Measurements from ENCODE around the gene N4BP2L2. TPM values are rescaled to one million over a fixed set of nuclear protein-coding genes. Genes with fewer than 3 reads are reported as not detected.

The N4BP2L2 gene
- total RNA-seq, 1 donor from 2014 or later = 81.9 TPM

DNA sequence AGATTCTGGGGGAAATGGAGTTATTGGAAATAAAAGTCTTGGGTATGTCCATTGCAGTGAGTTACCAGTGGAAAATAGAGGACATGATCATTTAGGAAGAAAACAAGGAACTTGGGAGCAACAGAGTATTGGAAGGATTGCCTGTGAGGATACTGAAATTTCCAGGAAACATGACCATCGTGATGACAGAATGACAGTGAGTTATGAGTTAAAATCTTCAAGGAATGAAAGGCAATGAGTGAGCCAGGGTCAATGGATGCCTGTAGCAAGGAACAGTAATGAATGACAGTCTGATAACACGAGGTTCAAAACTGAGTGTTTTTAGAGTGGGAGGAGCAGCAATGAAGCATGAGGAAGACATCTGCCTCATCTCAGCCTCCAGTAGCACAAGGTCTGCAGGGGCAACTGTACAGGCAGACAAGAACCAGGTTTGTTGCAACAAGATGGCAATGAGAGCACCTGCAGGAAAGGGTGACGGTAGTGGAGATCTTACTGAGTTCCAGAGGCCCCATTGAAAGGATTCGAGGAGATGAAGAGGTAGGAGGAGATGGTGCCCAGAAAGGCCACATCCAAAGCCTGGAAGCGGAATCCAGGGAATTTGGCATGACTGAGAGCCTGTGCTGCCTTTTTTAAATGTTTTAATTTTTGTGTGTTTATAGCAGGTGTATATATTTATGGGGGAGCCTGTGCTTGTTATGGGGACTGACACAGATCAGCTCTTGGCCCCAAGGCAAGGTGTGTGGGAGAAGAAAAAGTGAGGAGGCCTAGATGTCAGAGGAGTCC lies 154.6 kb downstream of the N4BP2L2 start:
- Mint-ChIP-seq H3K4me3 (ENCODE audit: unreplicated experiment) (no peak overlapping the region), H3K4me1 (ENCODE audit: low read depth, unreplicated experiment) (no peaks in the 10 kb centered on the region), H3K27me3 (ENCODE audit: low read depth, unreplicated experiment) (no peaks in the 10 kb centered on the region), H3K36me3 (ENCODE audit: low read depth, unreplicated experiment) (no peaks in the 10 kb centered on the region), H3K27ac (ENCODE audit: unreplicated experiment) (no peak overlapping the region), H3K9me3 (ENCODE audit: unreplicated experiment) (no peaks in the 10 kb centered on the region)
- no peaks in the 10 kb centered on the region for H3K9me3 ChIP-seq (ENCODE audit: insufficient read depth, low read depth, low read length)
- no peak overlapping the region for H3K27ac ChIP-seq (ENCODE audit: low read depth, low read length)
- no peak overlapping the region for H3K4me3 ChIP-seq (ENCODE audit: insufficient read depth, low read depth, low read length)
- H4K20me1 ChIP-seq (ENCODE audit: insufficient read depth, low read length) = no peaks in the 10 kb centered on the region
- H3K9ac ChIP-seq (ENCODE audit: low read length) = no peak overlapping the region
- no peak for FAIRE-seq
- no peak overlapping the region for H3K4me2 ChIP-seq (ENCODE audit: low read length)
- TF ChIP-seq, protein P1, sequence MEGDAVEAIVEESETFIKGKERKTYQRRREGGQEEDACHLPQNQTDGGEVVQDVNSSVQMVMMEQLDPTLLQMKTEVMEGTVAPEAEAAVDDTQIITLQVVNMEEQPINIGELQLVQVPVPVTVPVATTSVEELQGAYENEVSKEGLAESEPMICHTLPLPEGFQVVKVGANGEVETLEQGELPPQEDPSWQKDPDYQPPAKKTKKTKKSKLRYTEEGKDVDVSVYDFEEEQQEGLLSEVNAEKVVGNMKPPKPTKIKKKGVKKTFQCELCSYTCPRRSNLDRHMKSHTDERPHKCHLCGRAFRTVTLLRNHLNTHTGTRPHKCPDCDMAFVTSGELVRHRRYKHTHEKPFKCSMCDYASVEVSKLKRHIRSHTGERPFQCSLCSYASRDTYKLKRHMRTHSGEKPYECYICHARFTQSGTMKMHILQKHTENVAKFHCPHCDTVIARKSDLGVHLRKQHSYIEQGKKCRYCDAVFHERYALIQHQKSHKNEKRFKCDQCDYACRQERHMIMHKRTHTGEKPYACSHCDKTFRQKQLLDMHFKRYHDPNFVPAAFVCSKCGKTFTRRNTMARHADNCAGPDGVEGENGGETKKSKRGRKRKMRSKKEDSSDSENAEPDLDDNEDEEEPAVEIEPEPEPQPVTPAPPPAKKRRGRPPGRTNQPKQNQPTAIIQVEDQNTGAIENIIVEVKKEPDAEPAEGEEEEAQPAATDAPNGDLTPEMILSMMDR (IDR thresholded peaks at IDR 0.05; ENCODE audit: insufficient read depth, low read depth, low read length) = no peak
- no peak for TF ChIP-seq EZH2 (IDR thresholded peaks at IDR 0.05; ENCODE audit: insufficient read depth, low read length)
- DNase-seq (ENCODE audit: low read depth) = no peak
- H2AFZ ChIP-seq (ENCODE audit: low read depth, low read length) = no peak overlapping the region
- H3K4me1 ChIP-seq (ENCODE audit: insufficient read depth, low read length) = no peaks in the 10 kb centered on the region
- H3K36me3 ChIP-seq (ENCODE audit: insufficient read depth, low read length) = peaks cover 3% of the 10 kb centered on the region
- H3K79me2 ChIP-seq (ENCODE audit: insufficient read depth, low read length) = no peaks in the 10 kb centered on the region
- no peaks in the 10 kb centered on the region for H3K27me3 ChIP-seq (ENCODE audit: insufficient read depth, low read length)

Other genes starting within 250 kb of the N4BP2L2 start
- gene ZAR1L, start 223.4 kb downstream of the N4BP2L2 start, total RNA-seq = not detected in 2 replicates
- 3.4 and 6.4 TPM in 2 replicates for gene BRCA2, start 223.3 kb downstream of the N4BP2L2 start, total RNA-seq
- gene N4BP2L1, start 110.7 kb downstream of the N4BP2L2 start, total RNA-seq = 1.9 and 2.2 TPM in 2 replicates
- 42.7 and 43.1 TPM in 2 replicates for gene PDS5B, start 47.7 kb upstream of the N4BP2L2 start, total RNA-seq